ENCODE measurements around the gene SAP30.

GRCh38 chr4:173367285-173367684 lies 3.5 kb upstream of the SAP30 start:
- no peak for TF ChIP-seq EZH2 (IDR thresholded peaks at IDR 0.05)
- TF ChIP-seq POLR2AphosphoS5 (IDR thresholded peaks at IDR 0.05; ENCODE audit: borderline replicate concordance, low read depth, low read length), result no peak

Measured in SK-N-MC (cell line).